Activated naive CD8-positive, alpha-beta T cell treated with anti-CD3 and anti-CD28 coated beads, Interleukin-2, amount 50 U/mL, for 16 hours (primary cell): Measurements from ENCODE around the gene MPV17.

Experiments used
- DNase-seq: peaks from one replicate; pipeline ENCODE4 v3.0.0-alpha.2; 2020; ENCODE audit warnings: low read depth, low spot score

Gene MPV17

DNA sequence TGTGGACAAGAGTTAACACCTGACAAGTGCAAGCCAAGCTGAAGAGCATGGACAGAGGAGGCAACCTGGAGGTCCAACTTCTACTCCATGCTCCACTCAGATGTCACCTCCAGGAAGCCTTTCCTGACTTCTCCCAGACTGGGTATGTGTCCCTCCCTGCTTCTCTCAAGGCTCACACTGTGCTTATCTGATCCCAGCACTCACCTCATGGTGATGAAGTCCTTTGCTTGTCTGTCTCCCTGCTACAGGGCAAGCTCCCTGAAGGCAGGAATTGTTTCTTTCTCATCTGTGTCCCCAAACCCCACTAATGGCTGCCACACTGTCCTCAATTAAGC is 57.4 kb downstream of the MPV17 start:
- DNase-seq = no peak

DNA sequence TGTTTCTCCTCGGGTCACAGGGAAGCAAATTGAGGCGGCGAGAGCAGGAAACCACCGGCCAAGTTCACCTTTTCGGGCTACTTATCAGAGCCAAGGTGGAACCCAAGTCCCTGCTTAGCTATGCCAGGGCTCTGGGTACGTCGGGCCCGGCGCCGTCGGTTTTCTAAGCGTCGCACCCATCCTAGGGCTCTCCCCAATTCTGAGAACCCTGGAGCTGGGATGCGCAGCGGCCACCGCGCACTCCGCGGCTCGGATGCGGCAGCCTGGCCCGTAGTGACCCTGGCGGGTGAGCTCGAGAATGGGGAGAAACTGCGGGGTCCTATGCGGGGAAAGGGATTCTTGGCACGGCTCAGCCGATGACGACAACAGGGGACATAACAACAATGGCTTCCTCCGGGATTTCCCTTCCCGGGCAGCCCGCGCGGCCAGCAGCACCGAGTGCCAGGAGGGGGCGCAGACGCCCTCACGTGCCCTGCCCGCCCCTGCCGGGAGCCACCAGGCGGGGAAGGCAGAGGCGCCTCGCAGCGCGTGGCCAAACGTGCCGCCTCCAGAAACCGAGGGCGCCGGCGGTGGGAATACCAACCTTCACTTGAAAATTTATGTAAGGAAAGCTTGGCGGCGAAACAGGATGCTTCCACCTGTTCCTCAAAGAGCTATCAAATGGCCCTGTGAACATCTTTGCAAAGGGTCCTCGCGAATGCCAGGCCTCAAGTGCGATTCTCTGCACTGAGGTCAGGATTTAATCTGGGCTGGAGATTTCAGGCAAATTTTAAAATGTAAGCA is 58.0 kb downstream of the MPV17 start:
- no peak for DNase-seq

DNA sequence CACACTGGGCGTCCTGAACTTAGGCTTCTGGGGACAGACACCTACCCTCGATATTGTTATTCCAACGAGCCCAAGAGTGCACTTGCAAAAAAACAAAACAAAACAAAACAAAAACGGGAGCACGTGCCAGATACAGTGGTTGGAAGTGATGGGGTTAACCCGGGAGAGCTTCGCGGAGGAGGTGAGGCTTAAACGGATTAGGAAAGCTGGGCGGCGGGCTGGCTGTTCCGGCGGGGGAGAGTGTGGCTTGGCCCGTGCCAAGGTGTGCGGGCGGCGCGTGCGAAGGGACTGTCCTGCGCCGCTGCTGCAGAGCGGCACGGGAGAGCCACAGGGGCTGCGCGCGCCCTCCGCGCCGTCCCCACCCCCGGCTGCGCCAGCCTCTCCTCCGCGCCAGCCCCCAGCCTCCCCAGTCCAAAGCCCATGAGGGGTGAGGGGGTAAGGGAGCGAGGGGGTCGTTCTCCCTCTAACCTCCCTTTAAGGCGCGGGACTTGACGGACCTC is 58.6 kb downstream of the MPV17 start:
- DNase-seq = no peak

DNA sequence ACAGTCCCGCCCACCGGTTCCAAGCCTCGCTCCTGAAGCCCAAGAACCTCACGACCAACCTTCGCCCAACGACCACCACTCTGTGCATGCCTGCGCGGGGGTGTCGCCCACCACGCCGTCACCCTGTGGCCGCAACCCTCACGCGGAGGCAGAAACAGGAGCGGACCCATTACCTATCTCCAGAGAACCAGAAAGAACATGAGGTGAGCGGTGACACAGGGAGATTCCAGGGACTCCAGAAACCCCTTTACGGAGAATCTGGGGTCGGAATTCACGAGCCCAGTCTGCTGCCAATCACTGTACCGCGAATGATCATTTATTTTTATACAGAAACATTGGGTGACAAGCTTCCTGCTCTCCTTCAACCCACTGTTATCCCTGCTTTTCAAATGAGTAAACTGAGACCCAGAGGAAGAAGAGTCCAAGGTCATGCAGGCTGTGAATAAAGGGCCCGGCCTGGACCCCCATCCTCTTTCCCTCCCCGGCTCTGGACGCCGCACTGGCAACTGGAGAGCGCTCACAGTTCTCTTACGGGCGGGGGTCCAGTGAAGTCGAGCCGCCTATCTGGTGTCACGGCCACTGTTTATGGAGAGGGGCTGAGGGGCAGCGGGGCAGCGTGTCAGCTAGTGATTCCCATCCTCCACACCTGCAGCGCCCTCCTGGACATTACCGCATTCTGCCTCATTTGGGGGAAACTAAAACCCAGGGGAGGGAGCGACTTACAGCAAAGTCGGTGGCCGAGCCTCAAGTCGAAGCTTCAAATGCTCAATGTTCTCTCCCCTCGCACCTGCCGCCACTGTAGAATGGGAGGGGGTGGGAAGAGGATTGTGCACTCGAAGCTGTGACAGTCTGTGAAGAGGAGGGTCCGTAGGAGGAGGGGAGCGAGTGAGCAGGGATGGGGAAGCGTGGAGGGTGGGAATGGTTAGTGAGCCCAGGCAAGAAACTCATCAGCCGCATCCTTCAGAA is 59.3 kb downstream of the MPV17 start:
- DNase-seq = no peak

DNA sequence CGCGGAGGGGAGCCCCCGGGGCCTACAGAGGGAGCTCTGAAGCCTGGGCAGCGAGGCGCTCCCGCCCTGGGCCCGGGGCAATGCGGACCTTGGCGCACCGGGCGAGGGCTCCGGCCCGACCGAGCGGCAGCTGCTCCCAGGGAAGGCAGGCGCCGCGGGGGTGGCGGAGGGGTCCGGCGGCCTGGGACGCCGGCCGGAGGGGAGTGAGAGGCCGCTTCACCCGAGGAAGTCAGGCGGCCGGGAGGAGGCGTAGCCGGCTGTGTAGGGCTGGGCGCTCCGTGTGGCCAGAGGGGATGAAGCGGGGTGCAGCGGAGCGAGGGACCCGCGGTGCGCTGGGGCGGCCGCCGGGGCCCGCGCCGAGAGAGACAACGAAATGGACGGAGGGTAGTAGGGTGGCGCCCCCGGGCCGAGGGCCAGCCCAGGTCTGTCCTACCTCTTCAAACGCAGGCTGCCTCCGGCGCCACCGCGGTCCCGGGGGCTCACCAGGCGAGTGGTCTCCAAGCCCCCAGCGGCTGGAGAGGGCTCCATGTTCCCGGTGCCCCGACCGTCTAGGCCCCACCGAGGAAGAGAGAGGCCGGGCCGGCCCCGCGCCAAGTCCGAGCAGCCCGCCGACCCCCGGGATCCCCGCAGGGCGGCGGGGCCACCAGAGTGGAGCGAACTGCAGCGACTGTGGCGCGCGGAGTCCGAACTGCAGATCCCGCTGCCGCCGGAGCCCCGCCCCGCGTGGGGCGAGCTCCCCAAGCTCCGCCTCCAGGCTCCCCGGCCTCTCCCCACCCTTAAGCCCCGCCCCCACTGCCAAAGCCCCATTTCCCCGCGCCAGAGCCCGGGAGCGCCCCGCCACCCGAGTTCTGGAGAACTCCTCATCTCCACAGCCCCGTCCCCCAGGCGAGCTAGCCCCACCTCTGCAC is 60.3 kb downstream of the MPV17 start, which contains the start of gene SLC30A3:
Gene SLC30A3, minus strand, starts transcription at position 669 of the 908 bp plus-strand sequence. Its CDS starts 141 bp downstream, at position 528.
- DNase-seq = no peak

DNA sequence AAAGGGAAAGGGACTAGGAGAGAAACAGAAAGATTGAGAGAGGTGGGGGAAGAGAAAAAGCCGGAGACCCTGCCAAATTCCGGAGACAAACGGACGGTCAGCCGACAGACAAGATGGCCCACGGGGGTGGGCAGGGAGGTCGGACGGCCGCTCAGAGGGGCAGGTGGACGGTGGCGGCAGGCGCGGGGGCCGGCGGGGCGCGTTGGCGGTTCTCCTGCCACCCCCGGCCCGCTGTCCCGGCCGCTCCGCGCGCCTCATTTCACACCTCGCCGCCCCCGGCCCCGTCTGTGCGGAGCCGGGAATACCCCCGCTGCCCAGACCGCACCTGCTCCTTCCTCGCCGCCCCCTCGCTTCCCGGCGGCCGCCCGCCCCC is 61.0 kb downstream of the MPV17 start:
- no peak for DNase-seq

DNA sequence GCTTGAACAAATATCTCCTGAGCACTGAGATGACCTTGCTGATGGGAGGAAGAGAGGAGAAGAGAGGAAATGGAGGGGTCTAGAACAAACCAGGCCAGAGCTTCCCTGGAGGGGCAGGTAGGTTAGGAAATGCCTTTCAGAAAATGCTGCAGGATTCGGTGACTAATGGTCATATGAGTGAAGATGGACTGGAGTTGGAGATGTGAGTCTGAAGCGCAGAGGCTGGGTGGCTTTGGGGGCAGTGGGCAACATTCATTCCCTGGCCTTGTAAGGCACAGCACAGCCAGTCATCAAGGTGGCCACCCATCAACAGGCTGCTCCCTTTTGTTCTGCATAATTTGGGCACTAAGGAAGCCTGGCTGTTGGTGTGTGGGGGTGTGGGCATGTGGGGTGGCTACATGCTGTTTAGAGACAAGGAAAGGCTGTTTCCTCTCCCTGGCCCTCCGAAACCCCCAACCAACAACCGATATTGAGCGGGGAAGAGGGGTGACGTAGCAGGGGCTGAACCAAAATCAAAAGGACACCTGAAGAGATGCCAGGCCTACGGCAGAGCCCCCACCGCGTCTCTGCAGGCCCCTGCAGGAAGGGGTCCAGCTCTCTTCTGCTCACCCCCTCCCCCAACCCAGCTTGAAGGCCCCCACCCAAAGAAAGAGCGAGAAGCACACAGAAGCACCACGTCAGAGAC is 61.5 kb downstream of the MPV17 start:
- DNase-seq = no peak
